PFSK-1 (cell line): ENCODE data around the gene SMIM22.

Experiments used
- POLR2AphosphoS5 ChIP-seq: IDR thresholded peaks from 2 replicates; pipeline ENCODE4 v1.6.1; 2012; ENCODE audit warnings: low read depth, mild to moderate bottlenecking, control low read depth, low read length, moderate library complexity
- SIN3A ChIP-seq: IDR thresholded peaks from 2 replicates; pipeline ENCODE4 v1.6.1; 2012; ENCODE audit warnings: mild to moderate bottlenecking, low read length, moderate library complexity, borderline replicate concordance; ENCODE audit not compliant: insufficient read depth
- TAF1 ChIP-seq: IDR thresholded peaks from 2 replicates; pipeline ENCODE4 v1.6.1; 2012; ENCODE audit warnings: low read length, control low read depth, borderline replicate concordance; ENCODE audit not compliant: insufficient read depth

DNA sequence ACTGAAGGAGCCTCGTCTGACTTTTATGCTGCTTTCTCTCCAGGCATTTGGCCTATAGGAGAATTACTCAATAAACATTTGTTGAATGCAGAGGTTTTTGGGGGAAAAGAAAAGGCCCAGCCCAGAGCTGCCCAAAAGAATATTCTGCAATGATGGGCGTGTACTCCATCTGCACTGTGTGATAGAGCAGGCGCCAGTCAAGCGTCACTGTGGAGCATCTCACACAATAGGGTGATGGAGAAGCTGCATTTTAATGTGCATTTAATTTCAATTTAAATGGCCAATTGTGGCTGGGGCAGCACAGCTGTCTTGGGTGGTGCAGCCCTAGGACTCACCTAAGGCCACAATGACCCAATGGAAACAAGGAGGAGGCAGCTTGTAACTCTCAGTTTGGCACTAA is 31.4 kb downstream of the SMIM22 start:
- no peak for TF ChIP-seq POLR2AphosphoS5
- no peak for TF ChIP-seq SIN3A
- TF ChIP-seq TAF1 = no peak
